ENCODE measurements around the gene NUPR2.
"Not testable (repeated sequence)": the region's sequence is repeated elsewhere in the genome, so short reads cannot be mapped to it uniquely, and the experiment has no call there.

The NUPR2 gene

DNA sequence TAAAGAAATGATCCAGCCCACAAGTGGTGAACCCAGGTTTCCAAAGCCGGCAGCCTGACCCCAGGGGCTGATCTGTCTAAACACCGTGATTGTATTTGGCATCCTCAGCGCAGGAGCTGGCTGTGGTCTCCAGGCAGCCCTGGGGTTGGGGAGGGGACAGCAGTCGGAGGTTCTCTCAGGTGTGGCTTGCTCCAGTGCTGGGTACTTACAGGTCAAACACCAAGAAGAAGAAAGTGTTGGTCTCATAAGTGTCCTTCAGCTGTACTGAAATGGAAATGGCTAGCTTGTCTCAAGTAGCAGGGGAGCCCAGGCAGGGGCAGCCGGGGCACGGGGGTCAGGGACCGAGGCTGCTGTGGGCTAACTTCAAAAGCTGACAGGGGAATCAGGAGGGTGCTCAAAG is 29.5 kb downstream of the NUPR2 start:
- no peak for DNase-seq (ENCODE audit: low read depth)

- no peak for DNase-seq (ENCODE audit: low read depth)
These were observed 32.9 kb downstream of the NUPR2 start for GRCh38 chr7:56083150-56083785.

DNA sequence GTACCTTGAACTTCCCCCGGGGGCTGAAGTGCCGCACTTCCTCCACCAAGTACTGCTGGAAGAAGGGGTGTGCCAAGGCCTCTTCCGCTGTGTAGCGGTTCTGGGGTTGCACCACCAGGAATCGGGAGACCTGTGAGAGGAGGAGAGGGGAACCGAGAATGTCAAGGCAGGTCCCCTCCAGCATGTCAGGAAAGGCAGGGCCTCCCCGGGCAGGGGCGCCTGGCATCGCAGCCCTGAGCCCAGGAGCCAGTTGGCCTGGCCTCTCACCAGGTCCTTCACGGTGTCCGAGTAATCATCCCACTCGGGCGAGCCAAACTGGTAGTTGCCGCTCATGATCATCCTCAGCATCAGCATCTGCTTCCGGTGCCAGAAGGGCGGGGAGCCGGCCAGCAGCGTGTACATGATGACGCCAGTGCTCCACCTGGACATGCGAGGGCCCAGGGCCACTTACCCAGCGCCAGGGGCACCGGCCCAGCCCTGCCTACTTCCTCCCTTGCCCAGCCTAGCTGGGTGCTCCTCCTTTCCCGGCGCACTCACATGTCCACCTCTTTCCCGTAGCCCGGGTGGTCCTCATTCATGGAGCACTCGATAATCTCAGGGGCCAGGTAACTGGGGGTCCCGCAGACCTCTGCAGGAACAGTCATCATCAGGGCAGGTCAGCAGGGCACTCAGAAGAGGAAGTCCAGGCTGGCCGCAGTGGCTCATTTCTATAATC is 34.4 kb downstream of the NUPR2 start:
- no peak for DNase-seq (ENCODE audit: low read depth)

DNA sequence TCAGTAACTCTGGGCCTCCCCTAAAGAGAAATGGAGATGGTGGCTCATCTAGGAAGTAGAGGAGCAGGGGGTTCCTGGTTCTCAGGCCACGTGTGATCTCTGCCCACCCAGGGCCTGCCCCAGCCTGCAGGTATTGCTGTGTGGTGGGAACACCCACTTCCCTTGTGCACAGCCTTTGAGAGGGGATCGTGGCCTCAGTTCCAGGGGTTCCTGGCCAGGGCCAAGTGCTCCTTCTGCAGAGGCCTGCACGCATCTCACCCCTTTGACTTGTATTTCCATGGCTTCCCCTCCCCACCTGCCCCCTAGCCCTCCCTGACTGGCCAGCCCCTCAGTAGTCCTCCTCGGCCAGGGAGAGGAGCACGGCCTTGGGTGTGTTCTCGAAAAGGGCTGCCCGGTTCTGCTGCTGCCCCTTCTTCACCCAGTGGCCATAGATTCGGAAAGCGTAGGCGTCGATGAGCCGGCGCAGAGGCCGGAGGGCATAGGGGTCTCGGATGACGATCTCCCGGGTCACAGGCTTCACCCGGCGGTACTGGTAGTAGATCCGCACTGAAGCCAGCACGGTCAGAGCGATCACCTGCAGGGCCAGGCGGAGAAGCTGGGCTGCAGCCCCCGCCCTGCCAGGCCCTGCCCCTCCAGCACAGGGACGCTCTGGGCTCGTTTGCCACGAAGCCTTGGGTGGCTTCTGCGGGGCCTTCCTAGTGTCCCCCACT is 35.3 kb downstream of the NUPR2 start:
- DNase-seq (ENCODE audit: low read depth): not testable (repeated sequence)

DNA sequence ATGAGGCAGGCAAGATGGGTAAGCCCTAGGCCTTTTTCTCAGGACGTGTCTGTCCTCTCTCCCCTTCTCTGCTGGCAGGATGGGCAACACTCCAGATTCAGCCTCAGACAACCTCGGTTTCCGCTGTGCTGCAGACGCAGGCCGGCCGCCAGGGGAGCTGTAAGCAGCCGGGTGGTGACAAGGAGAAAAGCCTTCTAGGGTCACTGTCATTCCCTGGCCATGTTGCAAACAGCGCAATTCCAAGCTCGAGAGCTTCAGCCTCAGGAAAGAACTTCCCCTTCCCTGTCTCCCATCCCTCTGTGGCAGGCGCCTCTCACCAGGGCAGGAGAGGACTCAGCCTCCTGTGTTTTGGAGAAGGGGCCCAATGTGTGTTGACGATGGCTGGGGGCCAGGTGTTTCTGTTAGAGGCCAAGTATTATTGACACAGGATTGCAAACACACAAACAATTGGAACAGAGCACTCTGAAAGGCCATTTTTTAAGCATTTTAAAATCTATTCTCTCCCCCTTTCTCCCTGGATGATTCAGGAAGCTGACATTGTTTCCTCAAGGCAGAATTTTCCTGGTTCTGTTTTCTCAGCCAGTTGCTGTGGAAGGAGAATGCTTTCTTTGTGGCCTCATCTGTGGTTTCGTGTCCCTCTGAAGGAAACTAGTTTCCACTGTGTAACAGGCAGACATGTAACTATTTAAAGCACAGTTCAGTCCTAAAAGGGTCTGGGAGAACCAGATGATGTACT is 36.6 kb downstream of the NUPR2 start:
- DNase-seq (ENCODE audit: low read depth): peak; percentile 89

- DNase-seq (ENCODE audit: low read depth): no peak
These were observed 38.0 kb downstream of the NUPR2 start for GRCh38 chr7:56078196-56078595.

DNA sequence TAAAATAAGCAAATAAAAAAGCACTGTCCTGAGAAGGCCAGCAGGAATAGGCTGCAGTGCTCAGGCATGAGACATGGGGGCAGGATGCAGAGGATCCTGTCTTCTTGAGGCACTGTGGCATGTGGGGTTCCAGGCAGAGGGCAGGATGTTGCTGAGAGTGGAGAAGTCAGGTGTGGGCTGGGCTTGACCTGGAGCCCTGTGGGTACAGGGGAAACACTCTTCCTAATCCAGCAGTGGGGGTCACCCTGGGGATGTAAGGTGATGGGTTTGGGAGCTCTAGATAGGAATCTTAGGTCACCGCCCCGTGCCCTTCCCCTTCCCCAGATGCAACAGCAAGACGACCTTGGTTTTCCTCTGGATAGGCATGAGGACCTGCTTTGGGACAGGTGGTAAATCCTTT is 38.5 kb downstream of the NUPR2 start:
- no peak for DNase-seq (ENCODE audit: low read depth)

GRCh38 chr7:56074371-56074791 is 41.8 kb downstream of the NUPR2 start:
- DNase-seq (ENCODE audit: low read depth): peak; percentile 84

DNA sequence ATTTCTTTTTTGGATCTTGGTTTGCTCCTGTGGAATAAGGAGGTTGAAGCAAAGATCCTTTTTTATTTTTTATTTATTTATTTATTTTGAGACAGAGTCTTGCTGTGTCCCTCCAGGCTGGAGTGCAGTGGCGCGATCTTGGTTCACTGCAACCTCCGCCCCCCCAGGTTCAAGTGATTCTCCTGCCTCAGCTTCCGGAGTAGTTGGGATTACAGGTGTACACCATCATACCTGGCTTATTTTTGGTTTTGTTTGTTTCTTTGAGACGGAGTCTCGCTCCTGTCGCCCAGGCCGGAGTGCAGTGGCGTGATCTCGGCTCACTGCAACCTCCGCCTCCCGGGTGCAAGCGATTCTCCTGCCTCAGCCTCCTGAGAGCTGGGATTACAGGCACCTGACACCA is 49.8 kb downstream of the NUPR2 start:
- DNase-seq (ENCODE audit: low read depth): not testable (repeated sequence)

Data from EH (cell line).